GM10847 (cell line): ENCODE data around the gene IRF7.

Experiments used
- POLR2A ChIP-seq: IDR thresholded peaks from 2 replicates; pipeline ENCODE4 v1.6.1; 2011; ENCODE audit not compliant: insufficient read length; ENCODE audit errors: extremely low read depth

IRF7 gene

GRCh38 chr11:571802-572185 lies 44.0 kb downstream of the IRF7 start:
- TF ChIP-seq POLR2A = no peak

- no peak for TF ChIP-seq POLR2A
These were observed 46.4 kb downstream of the IRF7 start for GRCh38 chr11:569158-569885.

DNA sequence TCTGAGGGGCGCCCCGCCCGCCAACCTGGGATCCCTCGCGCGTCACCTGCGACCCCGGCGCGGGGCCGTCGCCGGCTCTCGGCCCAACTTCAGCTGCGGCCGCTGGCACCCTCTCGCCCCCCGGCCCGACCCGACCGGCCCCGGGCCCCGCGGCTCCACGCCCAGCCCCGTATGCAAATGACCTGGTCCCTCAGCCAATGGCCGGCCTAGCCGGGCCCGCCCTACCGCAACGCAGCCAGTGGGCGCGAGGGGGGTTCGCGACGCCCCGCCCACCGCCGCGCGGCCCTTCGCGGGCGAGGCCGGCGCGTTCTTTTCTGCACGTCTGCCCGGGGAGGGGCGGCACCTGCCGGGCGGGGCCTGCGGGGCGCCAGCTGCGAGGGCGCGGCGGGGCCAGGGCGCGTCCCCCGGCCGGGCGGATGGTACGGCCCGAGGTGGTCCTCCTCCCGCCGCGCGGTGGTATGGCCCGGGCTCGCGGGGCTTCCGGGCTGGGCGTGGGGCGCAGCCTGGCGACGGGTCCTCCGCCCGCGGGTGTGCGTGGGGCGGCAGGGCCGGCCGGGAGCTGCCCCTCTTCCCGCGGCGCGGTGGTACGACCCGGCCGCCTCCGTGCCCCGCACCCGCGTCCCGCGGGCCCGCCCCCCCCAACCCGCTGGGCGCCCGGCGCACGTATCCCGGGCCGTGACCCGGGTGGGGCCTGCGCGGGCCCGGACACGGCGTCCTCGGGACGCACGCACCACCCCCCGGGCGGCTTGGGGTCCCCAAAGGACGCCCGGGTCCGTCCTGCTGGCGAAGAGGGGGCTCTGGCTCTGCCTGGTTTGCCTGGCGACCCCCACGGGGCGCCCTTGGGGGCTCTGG lies 47.2 kb downstream of the IRF7 start:
- peak; percentile 61 for TF ChIP-seq POLR2A

GRCh38 chr11:567629-568292 lies 48.0 kb downstream of the IRF7 start:
- no peak for TF ChIP-seq POLR2A

- no peak for TF ChIP-seq POLR2A
These were observed 48.6 kb downstream of the IRF7 start for GRCh38 chr11:567011-567628.

DNA sequence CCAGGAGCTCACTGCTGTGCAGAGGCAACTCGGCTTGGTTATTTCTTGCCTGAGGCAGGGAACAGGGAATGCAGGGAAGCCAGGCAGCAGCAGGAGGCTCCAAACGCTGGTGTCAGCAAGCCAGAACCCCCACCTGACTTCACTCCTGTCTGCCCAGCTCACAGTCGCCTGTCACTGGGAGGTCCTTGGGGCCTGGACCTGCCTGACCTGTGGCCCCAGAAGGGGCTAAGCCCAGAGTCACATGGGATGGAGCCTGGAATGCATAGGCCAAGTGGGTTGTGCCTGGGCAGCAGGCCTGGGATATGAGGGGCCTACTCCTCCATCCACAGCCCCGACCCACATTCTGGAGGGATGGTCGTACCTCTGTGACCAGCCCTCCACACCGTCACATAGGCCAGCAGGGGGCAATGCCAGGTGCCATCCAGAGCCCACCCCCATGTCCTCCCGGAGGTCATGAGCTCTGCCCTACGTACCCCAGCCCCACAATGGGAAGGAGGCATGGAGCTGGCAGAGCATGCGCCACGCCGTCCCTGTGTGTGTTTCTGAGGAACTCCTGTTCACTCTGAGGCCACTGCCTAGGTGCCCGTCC lies 49.7 kb downstream of the IRF7 start:
- no peak for TF ChIP-seq POLR2A

DNA sequence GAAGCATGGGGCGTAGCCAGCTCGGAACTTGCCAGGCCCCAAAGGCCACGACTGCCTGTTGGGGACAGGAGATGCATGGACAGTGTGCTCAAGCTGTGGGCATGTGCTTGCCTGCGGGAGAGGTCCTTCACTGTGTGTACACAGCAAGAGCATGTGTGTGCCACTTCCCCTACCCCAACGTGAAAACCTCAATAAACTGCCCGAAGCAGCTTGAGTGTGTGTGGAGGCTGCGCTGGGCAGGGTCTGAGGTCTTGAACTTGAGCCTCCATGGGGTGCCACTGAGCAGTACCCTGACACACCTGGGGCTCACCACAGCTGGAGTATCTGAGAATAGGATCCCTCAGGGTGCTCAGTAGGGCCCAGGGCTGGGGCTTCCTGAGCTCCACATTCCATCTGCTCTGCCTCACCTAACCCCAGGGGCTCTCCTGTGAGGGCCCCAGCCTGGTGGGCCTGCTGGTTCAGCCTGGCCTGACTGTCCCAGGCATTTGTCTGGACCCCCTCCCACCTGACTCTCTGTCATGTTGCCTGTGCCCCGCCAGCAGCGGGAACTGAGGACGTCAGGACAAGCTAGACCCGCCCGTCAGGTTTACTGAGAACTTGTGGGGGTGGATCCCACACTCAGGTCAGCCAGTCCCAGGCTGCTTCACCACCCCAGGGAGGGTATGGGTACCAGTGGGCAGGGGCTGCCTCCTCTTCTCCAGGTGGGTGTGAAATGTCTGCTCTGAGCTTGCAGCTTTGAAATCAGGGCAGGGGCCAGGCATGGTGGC lies 51.8 kb downstream of the IRF7 start:
- no peak for TF ChIP-seq POLR2A

GRCh38 chr11:563066-563811 lies 52.5 kb downstream of the IRF7 start:
- TF ChIP-seq POLR2A = no peak
